ENCODE measurements around the gene MTERF4. TPM values are rescaled to one million over a fixed set of nuclear protein-coding genes. Genes with fewer than 3 reads are reported as not detected.

The MTERF4 gene
- total RNA-seq, 1 experiment from 2014 or later = 30.0 TPM

DNA sequence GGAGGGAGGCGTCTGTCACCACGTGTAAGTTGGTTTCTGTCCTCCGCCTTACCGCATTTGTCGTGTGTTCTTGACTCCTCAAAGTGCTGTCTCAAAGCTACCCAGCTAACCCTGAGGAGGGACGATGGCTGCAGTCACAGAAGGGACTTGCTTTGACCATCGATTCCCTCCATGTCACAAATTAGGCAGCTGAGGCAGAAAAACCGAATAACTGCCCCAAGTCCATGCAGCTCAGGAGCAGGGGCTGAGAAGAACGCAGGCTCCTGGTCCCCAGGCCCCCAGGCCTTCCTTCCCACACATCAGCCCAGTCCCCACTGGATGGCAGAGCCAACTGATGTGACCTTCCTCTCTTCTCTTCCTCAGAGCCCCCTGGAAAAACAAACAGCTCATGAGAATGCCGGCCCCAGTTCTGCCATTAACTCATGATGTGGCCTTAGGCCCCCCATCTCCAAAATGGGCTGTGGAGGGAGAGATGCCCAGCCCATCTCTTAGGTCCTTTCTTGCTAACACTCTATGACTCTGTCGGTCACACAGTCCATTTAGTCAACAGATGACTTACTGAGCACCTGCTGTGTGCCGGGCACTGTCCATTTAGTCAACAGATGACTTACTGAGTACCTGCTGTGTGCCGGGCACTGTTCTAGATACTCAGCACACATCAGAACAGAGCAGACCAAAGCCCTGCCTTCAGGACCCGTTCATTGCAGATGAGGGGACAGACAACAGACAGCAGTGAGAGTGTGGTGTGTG lies 19.6 kb downstream of the MTERF4 start:
- DNase-seq (ENCODE audit: low read depth in 1 of 2, low spot score in 2 of 2) = no peak
- no peaks in the 10 kb centered on the region; the same call in 1 of the 2 replicates for H3K9me3 ChIP-seq (replicated peaks)
- H3K4me1 ChIP-seq (replicated peaks) = 0 out of 2 replicates have a peak, but pooled peaks cover 3% of the 10 kb centered on the region

DNA sequence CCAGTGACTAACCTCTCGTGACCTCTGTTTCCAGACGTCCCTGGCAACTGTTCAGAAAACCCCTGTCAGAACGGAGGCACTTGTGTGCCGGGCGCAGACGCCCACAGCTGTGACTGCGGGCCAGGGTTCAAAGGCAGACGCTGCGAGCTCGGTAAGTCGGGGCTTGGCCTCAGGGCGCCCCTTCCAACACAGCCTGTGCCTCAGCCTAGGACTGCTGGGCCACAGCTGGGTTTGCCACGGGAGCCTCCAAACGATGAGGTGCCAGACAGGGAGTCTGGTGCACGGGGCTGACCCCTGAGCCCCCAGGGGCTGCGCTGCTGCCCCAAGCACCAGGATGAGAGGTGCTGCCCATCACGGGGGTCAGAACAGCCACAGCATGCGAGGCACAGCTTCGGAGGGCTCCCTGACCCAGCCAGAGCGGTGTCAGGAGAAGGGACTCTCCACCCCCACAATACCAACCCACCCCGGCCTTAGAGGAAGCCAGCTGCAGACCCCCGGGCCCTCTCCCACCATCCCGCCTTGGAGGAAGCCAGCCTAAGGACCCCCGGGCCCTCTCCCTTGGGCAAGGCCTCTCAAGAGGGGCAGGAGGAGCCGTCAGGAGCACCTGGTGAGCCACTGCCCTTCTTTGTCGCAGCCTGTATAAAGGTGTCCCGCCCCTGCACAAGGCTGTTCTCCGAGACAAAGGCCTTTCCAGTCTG lies 20.3 kb downstream of the MTERF4 start:
- no peaks in the 10 kb centered on the region; the same call in 1 of the 2 replicates for H3K9me3 ChIP-seq (replicated peaks)
- H3K27ac ChIP-seq = no peak overlapping the region
- H3K27me3 ChIP-seq (replicated peaks) = no peaks in the 10 kb centered on the region
- no peak for DNase-seq (ENCODE audit: low read depth in 1 of 2, low spot score in 2 of 2)
- H3K4me1 ChIP-seq (replicated peaks) = 0 out of 2 replicates have a peak, but pooled peaks cover 3% of the 10 kb centered on the region
- H3K4me3 ChIP-seq = no peak overlapping the region
- peaks cover 15% of the 10 kb centered on the region for H3K36me3 ChIP-seq

More for the DNA sequence above, 19.6 kb downstream of the MTERF4 start:
- Histone ChIP-seq H3K36me3 (peaks cover 22% of the 10 kb centered on the region), H3K27me3 (replicated peaks) (no peaks in the 10 kb centered on the region), H3K27ac (no peak overlapping the region), H3K4me3 (no peak overlapping the region)

DNA sequence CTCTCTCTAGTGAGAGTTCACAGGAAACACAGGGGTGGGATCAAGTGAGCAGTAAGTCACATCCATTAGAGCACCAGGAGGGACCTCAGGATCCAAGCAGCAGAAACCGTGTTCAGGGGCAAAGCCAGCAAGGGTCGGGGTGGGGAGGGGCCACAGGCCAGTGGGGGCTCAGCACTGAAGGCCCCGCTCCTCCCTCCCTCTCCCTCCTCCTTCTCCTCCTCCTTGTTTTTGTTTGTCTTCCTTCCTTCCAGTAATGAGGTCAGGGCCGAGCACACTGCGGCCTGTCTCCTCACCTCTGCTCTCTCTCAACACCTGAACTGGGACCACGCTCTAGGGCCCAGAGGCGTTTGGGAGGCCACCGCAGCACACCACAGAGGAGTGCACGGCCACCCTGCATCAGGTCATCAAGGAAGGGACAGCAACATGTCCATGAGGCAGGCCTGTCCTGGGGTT lies 20.9 kb downstream of the MTERF4 start:
- Histone ChIP-seq H3K27me3 (replicated peaks) (no peaks in the 10 kb centered on the region), H3K36me3 (peaks cover 9% of the 10 kb centered on the region), H3K4me1 (replicated peaks) (0 out of 2 replicates have a peak, but pooled peaks cover 3% of the 10 kb centered on the region), H3K9me3 (replicated peaks) (no peaks in the 10 kb centered on the region), H3K27ac (no peak overlapping the region), H3K4me3 (no peak overlapping the region)
- DNase-seq (ENCODE audit: low read depth in 1 of 2, low spot score in 2 of 2) = no peak

DNA sequence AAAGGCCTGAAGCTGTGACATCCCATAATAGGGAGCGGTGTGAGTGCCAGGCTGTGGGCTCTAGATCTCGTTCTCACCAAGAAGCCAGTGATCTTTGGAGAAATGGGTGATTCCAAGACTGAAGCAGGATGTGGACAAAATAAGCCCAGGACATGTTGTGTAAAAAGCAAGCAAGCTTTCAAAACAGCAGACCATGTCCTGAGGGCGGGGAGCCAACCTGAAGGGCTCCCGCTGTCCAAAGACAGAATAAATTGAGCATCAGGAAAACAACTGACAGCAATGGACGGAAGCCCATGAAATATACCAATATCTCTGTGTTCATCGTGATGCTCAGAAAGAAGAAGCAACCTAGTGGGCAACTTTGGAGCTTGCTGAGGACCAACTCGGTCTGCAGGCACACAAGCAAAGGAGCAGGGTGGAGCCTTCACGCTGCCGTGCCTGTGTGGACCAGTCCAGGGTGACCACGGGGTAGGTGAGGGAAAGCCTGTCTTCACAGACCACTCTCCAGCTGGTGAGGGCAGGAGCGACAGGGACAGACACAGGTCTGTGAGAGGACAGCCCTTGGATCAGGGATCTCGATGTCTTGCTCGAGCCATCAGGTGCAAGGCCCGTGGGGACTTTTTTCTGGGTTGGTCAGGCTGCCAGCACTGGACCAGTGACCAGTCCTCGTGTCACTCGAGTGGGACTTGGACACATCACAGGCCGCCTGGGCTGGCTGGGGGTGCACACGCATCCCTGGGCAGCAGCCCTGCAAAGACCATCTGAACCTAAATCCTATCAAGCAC lies 21.5 kb downstream of the MTERF4 start:
- no peaks in the 10 kb centered on the region for H3K9me3 ChIP-seq (replicated peaks)
- peaks cover 11% of the 10 kb centered on the region for H3K36me3 ChIP-seq
- no peak overlapping the region for H3K4me3 ChIP-seq
- no peak for DNase-seq (ENCODE audit: low read depth in 1 of 2, low spot score in 2 of 2)
- H3K4me1 ChIP-seq (replicated peaks) = 0 out of 2 replicates have a peak, but pooled peaks cover 3% of the 10 kb centered on the region
- H3K27ac ChIP-seq = no peak overlapping the region
- H3K27me3 ChIP-seq (replicated peaks) = no peaks in the 10 kb centered on the region

DNA sequence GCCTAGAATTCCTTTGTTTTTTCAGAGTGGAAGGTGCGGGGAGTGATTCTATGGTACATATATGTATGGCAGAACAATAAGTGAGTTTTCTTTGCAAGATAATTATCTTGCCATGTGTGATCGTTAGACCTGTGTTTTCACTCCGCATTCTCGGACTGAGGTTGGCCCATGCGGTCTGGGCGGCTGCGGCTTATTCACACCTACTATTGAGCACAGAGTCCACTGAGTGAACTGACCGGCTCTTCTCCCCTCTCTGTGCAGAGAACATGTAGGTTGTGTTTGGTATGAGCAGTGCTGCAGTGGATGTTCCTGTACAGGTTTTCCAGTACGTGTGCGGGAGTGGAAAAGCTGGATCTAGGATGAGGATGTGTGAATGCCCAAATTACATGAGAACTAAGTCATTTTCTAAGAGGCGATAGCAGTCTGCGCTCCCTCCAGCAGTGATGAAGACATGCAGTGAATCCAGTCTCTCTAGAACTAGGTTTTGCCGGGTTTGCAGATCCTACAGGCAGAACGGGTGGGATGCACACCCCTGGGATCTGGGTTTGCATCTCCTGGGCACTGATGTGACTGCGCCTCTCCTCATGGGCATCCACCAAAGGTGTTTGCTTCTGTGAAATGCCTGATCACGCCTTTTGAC lies 27.1 kb downstream of the MTERF4 start:
- H3K4me1 ChIP-seq (replicated peaks) = peaks cover 38% of the 10 kb centered on the region
- no peak overlapping the region for H3K4me3 ChIP-seq
- H3K27ac ChIP-seq = no peak overlapping the region
- H3K27me3 ChIP-seq (replicated peaks) = no peaks in the 10 kb centered on the region
- H3K36me3 ChIP-seq = peaks cover 45% of the 10 kb centered on the region
- no peak for DNase-seq (ENCODE audit: low read depth in 1 of 2, low spot score in 2 of 2)
- no peaks in the 10 kb centered on the region for H3K9me3 ChIP-seq (replicated peaks)

DNA sequence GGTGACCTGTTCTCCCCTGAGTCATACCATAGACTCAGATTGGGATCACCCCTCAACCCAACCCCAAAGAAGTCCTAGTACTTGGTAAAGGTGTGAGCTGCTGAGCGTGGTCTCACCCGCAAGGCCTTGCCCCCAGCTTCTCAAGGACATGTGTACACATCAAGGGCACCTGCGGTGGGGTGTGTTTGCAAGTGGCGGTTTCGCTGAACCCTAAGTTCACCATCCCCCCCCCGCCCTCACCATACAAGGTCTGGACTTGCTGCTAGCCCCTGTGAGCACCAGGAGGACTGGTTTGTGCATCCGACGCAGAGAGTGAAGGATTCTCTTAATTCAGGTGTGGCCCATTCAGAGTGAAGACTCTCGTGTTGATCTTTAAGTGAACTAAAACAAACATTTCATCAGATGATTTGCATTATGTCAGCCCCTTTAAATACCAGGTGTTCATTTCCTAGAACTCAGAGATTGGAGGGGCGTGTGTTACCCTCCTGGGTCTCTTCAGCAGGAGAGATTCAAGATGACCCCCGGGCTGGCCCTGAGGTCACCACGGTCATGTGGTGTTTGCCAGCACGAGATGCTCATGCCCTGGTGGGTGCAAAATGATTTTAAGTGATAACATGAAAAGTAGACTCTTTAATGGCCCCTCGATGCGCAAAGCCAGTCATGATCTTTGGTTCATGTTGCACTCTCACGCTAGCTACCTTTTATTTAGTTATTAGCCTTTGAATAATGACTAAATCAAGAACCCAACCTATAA lies 27.8 kb downstream of the MTERF4 start:
- DNase-seq (ENCODE audit: low read depth in 1 of 2, low spot score in 2 of 2) = no peak
- H3K9me3 ChIP-seq (replicated peaks) = no peaks in the 10 kb centered on the region
- no peaks in the 10 kb centered on the region for H3K27me3 ChIP-seq (replicated peaks)
- peaks cover 38% of the 10 kb centered on the region for H3K4me1 ChIP-seq (replicated peaks)
- no peak overlapping the region for H3K4me3 ChIP-seq
- peak overlapping the region; percentile 69 for H3K27ac ChIP-seq
- H3K36me3 ChIP-seq = peaks cover 49% of the 10 kb centered on the region

DNA sequence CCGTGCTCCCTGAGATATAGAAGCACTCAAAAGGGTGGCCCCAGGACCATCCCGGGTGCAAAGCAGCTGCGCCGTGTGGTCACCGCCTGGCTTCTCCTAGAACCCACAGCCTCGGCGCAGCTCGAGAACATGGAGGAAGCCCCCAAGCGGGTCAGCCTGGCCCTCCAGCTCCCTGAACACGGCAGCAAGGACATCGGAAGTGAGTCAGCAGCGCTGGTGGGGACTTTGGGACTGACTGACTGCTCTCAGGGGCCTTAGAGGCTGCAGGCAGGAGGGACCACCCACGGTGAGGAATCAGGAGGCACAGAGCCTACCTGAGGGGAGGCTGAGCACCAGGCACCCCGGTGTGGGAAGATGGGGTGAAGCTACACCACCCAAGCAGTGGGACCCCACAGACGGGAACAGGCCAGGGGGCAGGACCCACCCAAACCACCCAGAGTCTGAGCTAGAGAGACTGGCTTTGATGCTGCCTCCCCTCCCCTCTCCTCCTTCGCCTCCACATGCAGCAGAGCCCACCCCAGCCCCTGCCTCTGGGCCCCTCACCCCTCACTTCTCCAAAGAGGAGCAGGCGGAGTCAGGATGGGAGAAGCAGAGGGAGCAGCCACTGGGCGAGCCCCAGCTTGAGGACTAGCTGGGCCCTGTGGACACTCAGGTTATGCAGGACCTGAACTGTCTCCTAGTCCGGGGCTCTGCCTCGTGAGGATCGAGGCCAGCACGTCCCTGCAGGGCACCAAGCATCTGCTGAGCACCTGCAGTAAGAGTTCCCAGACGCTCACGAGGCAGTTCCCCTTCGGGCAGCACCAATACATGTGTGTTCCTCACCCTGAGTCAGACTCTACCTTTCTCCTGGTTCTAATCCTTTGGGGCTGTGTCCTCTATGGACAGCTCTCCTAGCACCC lies 28.7 kb downstream of the MTERF4 start:
- H3K4me3 ChIP-seq = no peak overlapping the region
- H3K27me3 ChIP-seq (replicated peaks) = no peaks in the 10 kb centered on the region
- DNase-seq (ENCODE audit: low read depth in 1 of 2, low spot score in 2 of 2) = peak; percentile 93 to 97
- no peaks in the 10 kb centered on the region for H3K9me3 ChIP-seq (replicated peaks)
- H3K36me3 ChIP-seq = peaks cover 55% of the 10 kb centered on the region
- H3K4me1 ChIP-seq (replicated peaks) = peaks cover 36% of the 10 kb centered on the region
- H3K27ac ChIP-seq = peak overlapping the region; percentile 69

DNA sequence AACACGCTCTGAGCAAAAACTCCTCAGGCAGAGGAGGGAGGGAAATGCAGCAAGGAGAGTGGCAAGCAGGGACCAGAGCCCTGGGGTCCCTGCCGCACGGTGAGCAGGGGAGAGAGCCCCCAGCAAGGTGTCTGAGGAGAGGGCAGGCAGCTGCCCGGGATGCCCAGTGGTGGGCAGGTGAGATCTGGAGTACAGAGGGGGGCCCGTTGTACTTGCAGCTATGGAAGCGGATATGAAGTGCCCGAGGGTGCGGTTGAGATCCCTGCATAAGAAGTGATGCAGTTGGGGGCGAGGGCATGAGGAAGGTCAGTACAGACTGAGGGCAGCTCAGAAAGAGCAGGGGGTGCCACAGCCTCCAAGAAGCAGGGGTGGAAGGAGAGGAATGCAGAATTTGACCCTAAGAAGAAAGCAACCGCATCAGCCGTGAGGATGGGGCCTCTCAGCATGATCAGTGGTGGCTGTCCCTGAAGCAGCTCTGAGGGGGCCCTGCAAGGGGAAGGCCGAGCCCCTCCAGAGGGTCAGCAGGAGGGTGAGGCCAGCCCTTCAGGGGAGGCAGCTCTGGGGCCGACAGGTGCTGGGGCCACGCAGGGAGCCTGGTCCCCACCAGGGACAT lies 29.4 kb downstream of the MTERF4 start:
- no peaks in the 10 kb centered on the region for H3K27me3 ChIP-seq (replicated peaks)
- H3K4me3 ChIP-seq = no peak overlapping the region
- peaks cover 55% of the 10 kb centered on the region for H3K36me3 ChIP-seq
- peak overlapping the region; percentile 69 for H3K27ac ChIP-seq
- H3K4me1 ChIP-seq (replicated peaks) = peaks cover 36% of the 10 kb centered on the region
- no peak for DNase-seq (ENCODE audit: low read depth in 1 of 2, low spot score in 2 of 2)
- no peaks in the 10 kb centered on the region for H3K9me3 ChIP-seq (replicated peaks)

DNA sequence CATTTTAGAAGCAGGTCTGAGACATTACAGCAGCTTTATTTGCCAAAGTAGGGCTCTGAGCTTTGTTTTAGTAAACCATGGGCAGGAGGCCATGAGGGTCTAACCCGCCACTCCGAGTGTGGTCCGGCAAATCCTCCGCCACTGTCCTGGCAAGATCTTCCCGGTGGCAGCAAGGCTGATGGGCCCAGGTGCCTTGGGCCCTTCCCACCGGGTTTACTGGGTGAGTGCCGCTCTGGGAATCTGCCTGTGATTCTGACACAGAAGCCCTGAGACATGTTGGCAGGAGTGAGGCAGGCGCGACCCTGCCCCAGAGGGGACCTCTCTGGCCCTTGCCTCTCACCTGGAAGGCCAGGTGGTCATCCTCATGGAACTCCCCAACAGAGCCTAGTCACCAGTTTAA lies 29.9 kb downstream of the MTERF4 start:
- Histone ChIP-seq H3K36me3 (peaks cover 59% of the 10 kb centered on the region), H3K4me3 (no peak overlapping the region), H3K27ac (peak overlapping the region; percentile 69), H3K27me3 (replicated peaks) (no peaks in the 10 kb centered on the region), H3K9me3 (replicated peaks) (no peaks in the 10 kb centered on the region), H3K4me1 (replicated peaks) (peaks cover 36% of the 10 kb centered on the region)
- peak in 1 of 2 experiments; percentile 64 for DNase-seq (ENCODE audit: low read depth in 1 of 2, low spot score in 2 of 2)

DNA sequence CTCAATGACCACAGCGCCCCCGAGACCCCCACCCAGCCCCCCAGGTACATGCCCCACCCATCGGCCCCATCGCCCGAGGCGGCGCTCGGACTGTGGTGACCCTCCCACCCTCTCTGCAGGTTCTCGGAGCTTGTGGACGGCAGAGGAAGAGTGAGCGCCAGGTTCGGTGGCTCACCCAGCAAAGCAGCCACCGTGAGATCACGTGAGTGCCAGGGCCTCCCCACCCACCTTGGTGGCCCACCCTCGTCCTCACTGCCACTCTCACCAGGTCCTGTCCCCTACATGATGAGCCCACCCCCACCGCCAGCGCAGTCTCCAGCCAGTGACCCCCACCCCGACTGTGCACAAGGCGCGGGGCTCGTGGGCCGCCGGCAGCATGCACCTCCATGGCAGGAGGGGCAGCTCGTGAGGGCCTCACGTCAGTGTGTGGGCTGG lies 30.4 kb downstream of the MTERF4 start:
- H3K27ac ChIP-seq = peak overlapping the region; percentile 69
- no peaks in the 10 kb centered on the region for H3K27me3 ChIP-seq (replicated peaks)
- no peak for DNase-seq (ENCODE audit: low read depth in 1 of 2, low spot score in 2 of 2)
- no peak overlapping the region for H3K4me3 ChIP-seq
- H3K4me1 ChIP-seq (replicated peaks) = peaks cover 36% of the 10 kb centered on the region
- H3K9me3 ChIP-seq (replicated peaks) = no peaks in the 10 kb centered on the region
- H3K36me3 ChIP-seq = peaks cover 64% of the 10 kb centered on the region

DNA sequence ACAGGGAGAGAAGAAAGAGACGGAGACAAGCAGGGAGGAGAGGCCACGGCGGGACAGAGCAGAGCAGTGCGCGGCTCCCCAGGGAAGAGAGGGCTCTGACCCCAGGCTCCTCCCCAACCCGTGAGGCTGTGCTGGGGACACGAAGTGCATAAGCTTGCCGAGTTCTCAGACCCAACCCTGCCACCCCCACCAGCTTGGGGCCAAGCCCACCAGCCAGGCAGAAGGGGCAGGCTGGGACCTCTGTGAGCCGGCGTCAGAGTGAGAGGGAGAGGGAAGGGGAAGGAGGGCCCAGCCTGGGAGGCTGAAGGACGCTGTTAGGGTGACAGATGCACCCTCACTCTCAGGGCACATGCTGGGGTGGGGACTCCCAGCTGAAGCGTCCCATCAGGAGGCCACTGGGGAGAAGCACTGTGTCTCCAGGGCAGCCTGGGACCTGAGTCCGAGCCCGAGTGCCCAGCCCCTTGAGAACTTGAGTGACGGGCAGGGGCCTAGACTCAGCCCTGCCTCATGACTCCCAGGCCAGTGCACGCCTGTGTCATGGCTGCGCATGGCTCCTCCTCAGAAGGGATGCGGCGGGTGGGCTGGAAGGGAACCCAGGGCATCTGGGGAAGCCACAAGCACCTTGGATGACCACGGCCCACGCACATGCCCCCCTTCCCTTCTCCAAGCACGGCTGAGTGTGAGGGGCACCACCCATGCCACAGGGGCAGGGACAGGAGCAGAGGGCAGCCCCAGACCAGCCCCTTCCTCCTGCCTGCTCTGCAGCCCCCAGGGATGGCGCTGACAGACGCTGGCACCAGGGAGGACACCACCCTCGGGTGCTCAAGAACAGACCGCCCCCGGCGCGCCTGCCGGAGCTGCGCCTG lies 31.0 kb downstream of the MTERF4 start:
- no peak for DNase-seq (ENCODE audit: low read depth in 1 of 2, low spot score in 2 of 2)
- H3K27ac ChIP-seq = no peak overlapping the region
- peaks cover 36% of the 10 kb centered on the region for H3K4me1 ChIP-seq (replicated peaks)
- H3K9me3 ChIP-seq (replicated peaks) = no peaks in the 10 kb centered on the region
- H3K27me3 ChIP-seq (replicated peaks) = no peaks in the 10 kb centered on the region
- H3K36me3 ChIP-seq = peaks cover 63% of the 10 kb centered on the region
- no peak overlapping the region for H3K4me3 ChIP-seq
